Tibial nerve (tissue), 4 donors: ENCODE results near the gene FUT8. TPM values are rescaled to one million over a fixed set of nuclear protein-coding genes. Genes with fewer than 3 reads are reported as not detected.

Source experiments
- DNase-seq, 2 donors: peaks; one replicate each; pipeline ENCODE4 v3.0.0-alpha.2; 2019; ENCODE audit warnings: low spot score in 2 of 2
- H3K27ac ChIP-seq, 4 donors: fragments of 200-600 bp; sonication (generic) in 3 of 4; one replicate each; pipeline ENCODE4 v1.5.1; 2017 to 2019; ENCODE audit warnings: mild to moderate bottlenecking in 1 of 4
- H3K27me3 ChIP-seq, 2 donors: fragments of 200-600 bp; sonication (generic) in 1 of 2; one replicate each; pipeline versions ENCODE4 v1.5.1 to v1.6.0; 2017 to 2019
- H3K36me3 ChIP-seq, 3 donors: fragments of 200-600 bp; sonication (generic); one replicate each; pipeline ENCODE4 v1.5.1; 2018 to 2019
- H3K4me1 ChIP-seq, 4 donors: fragments of 200-600 bp; sonication (generic) in 3 of 4; one replicate each; pipeline ENCODE4 v1.5.1; 2017 to 2019
- H3K4me3 ChIP-seq, 4 donors: fragments of 200-600 bp; sonication (generic) in 3 of 4; one replicate each; pipeline ENCODE4 v1.5.1; 2017 to 2019; ENCODE audit warnings: mild to moderate bottlenecking in 1 of 4, moderate library complexity in 1 of 4
- H3K9me3 ChIP-seq, 4 donors: fragments of 200-600 bp; sonication (generic) in 3 of 4; one replicate each; pipeline ENCODE4 v1.5.1; 2017 to 2019
- CTCF ChIP-seq, 5 experiments: fragments of 200-600 bp in 3 of 5; fragments of 450-650 bp in 2 of 5; sonication (generic) in 3 of 5; IDR thresholded peaks; one replicate each; pipeline ENCODE4 v1.5.1; 2016 to 2019; ENCODE audit warnings: antibody characterized with exemption in 5 of 5, mild to moderate bottlenecking in 3 of 5, moderate library complexity in 2 of 5
- EP300 ChIP-seq, 2 donors: sonication (generic); formaldehyde crosslinking; IDR thresholded peaks; one replicate each; pipeline ENCODE4 v1.6.1; 2017; ENCODE audit warnings: antibody characterized with exemption in 2 of 2, mild to moderate bottlenecking in 1 of 2
- POLR2A ChIP-seq, 2 donors: fragments of 450-650 bp; IDR thresholded peaks; one replicate each; pipeline ENCODE4 v1.6.1; 2017; ENCODE audit warnings: antibody characterized with exemption in 2 of 2, mild to moderate bottlenecking in 2 of 2, moderate library complexity in 2 of 2
- WGBS, 2 donors: methylation state at CpG; one replicate each; pipeline ENCODE4 v1.1.5; 2018; 5-methylcytosine and 5-hydroxymethylcytosine counted together
- total RNA-seq, 4 donors: library from RNA; depleted of rRNA; stranded (reverse); fragments of >200 nt; gene quantifications; one replicate each; pipeline ENCODE4 v1.1.0, GENCODE V29; 2016

Gene FUT8
- total RNA-seq, 4 donors from 2014 or later, result 69.6 to 114 (median 91.2) TPM

- H3K27ac ChIP-seq, result no peak overlapping the region
- H3K27me3 ChIP-seq, result no peaks in the 10 kb centered on the region
- no peaks in the 10 kb centered on the region for H3K9me3 ChIP-seq
- 94 to 95% methylated on average over 6 of the region's 6 CpGs for WGBS, 2 donors
- no peaks in the 10 kb centered on the region for H3K36me3 ChIP-seq
- peaks cover 0 to 10% (median 0%) of the 10 kb centered on the region in 4 donors for H3K4me1 ChIP-seq
- DNase-seq, result no peak
- H3K4me3 ChIP-seq, result no peak overlapping the region
- TF ChIP-seq CTCF (IDR thresholded peaks at IDR 0.05) (no peak), POLR2A (IDR thresholded peaks at IDR 0.05) (no peak), EP300 (IDR thresholded peaks at IDR 0.05) (no peak)
Measured at GRCh38 chr14:65496178-65496993, 83.9 kb downstream of the FUT8 start.

GRCh38 chr14:65499138-65499537 lies 86.6 kb downstream of the FUT8 start:
- TF ChIP-seq CTCF (IDR thresholded peaks at IDR 0.05) (no peak), EP300 (IDR thresholded peaks at IDR 0.05) (no peak), POLR2A (IDR thresholded peaks at IDR 0.05) (no peak)
- no peak overlapping the region for H3K4me3 ChIP-seq
- no peak overlapping the region for H3K27ac ChIP-seq
- no peaks in the 10 kb centered on the region for H3K9me3 ChIP-seq
- H3K36me3 ChIP-seq, result no peaks in the 10 kb centered on the region
- no peaks in the 10 kb centered on the region for H3K27me3 ChIP-seq
- H3K4me1 ChIP-seq, result peaks cover 0 to 19% (median 0%) of the 10 kb centered on the region in 4 donors
- DNase-seq, result no peak

- no peaks in the 10 kb centered on the region for H3K9me3 ChIP-seq
- no peaks in the 10 kb centered on the region for H3K36me3 ChIP-seq
- DNase-seq, result no peak
- H3K27me3 ChIP-seq, result no peaks in the 10 kb centered on the region
- WGBS, 2 donors, result 92 to 95% methylated on average over 4 of the region's 4 CpGs
- no peak overlapping the region for H3K4me3 ChIP-seq
- no peak overlapping the region for H3K27ac ChIP-seq
- H3K4me1 ChIP-seq, result peaks cover 0 to 19% (median 0%) of the 10 kb centered on the region in 4 donors
- TF ChIP-seq EP300 (IDR thresholded peaks at IDR 0.05), result no peak
Measured at GRCh38 chr14:65500075-65500474, 87.5 kb downstream of the FUT8 start.

GRCh38 chr14:65501328-65501727 lies 88.8 kb downstream of the FUT8 start:
- Histone ChIP-seq H3K27me3 (no peaks in the 10 kb centered on the region), H3K27ac (no peak overlapping the region), H3K4me3 (no peak overlapping the region), H3K4me1 (peaks cover 0 to 19% (median 0%) of the 10 kb centered on the region in 4 donors), H3K36me3 (no peaks in the 10 kb centered on the region), H3K9me3 (no peaks in the 10 kb centered on the region)
- TF ChIP-seq EP300 (IDR thresholded peaks at IDR 0.05) (no peak), POLR2A (IDR thresholded peaks at IDR 0.05) (no peak), CTCF (IDR thresholded peaks at IDR 0.05) (no peak)
- no peak for DNase-seq

GRCh38 chr14:65502676-65503124 lies 90.2 kb downstream of the FUT8 start:
- 28 to 39% methylated on average over 1 of the region's 1 CpG for WGBS, 2 donors
- H3K27me3 ChIP-seq, result no peaks in the 10 kb centered on the region
- H3K27ac ChIP-seq, result no peak overlapping the region
- no peak for DNase-seq
- H3K36me3 ChIP-seq, result peaks cover 0 to 7% (median 0%) of the 10 kb centered on the region in 3 donors
- no peak for TF ChIP-seq EP300 (IDR thresholded peaks at IDR 0.05)
- no peak for TF ChIP-seq POLR2A (IDR thresholded peaks at IDR 0.05)
- H3K4me3 ChIP-seq, result no peak overlapping the region
- peaks cover 0 to 6% (median 1%) of the 10 kb centered on the region in 4 donors for H3K9me3 ChIP-seq
- peaks cover 0 to 19% (median 0%) of the 10 kb centered on the region in 4 donors for H3K4me1 ChIP-seq

GRCh38 chr14:65503771-65504170 lies 91.2 kb downstream of the FUT8 start:
- peaks cover 0 to 8% (median 2%) of the 10 kb centered on the region in 4 donors for H3K9me3 ChIP-seq
- H3K36me3 ChIP-seq, result peaks cover 0 to 8% (median 0%) of the 10 kb centered on the region in 3 donors
- H3K27ac ChIP-seq, result no peak overlapping the region
- H3K27me3 ChIP-seq, result no peaks in the 10 kb centered on the region
- DNase-seq, result no peak
- WGBS, 2 donors, result 81 to 82% methylated on average over 3 of the region's 3 CpGs
- TF ChIP-seq CTCF (IDR thresholded peaks at IDR 0.05), result no peak
- TF ChIP-seq EP300 (IDR thresholded peaks at IDR 0.05), result no peak
- no peak for TF ChIP-seq POLR2A (IDR thresholded peaks at IDR 0.05)
- H3K4me3 ChIP-seq, result no peak overlapping the region
- H3K4me1 ChIP-seq, result peaks cover 0 to 17% (median 0%) of the 10 kb centered on the region in 4 donors
